T-helper 1 cell treated with Interleukin-12 subunit alpha and Interleukin-12 subunit beta and Interleukin-4 antibody, amounts not matched to agents 30 ng/mL and 1 ng/mL, for 36 hours (primary cell): ENCODE results near the gene U2AF1. TPM values are rescaled to one million over a fixed set of nuclear protein-coding genes. Genes with fewer than 3 reads are reported as not detected.

Experiments
- total RNA-seq: library from RNA; stranded (reverse); gene quantifications from 2 replicates; pipeline ENCODE4 v1.2.3, GENCODE V29; 2022

The U2AF1 gene
- total RNA-seq, 1 donor from 2014 or later = 5.5 TPM

Other genes with a start within 250 kb of the U2AF1 start
- 36.7 and 38.4 TPM in 2 replicates for gene WDR4, start 228.0 kb downstream of the U2AF1 start, total RNA-seq
- gene NDUFV3, start 214.3 kb downstream of the U2AF1 start, total RNA-seq = 31.3 and 33.9 TPM in 2 replicates
- 0.54 and 0.59 TPM in 2 replicates for gene ERVH48-1, start 181.9 kb downstream of the U2AF1 start, total RNA-seq
- 30.6 and 32.0 TPM in 2 replicates for gene PKNOX1, start 133.0 kb downstream of the U2AF1 start, total RNA-seq
- 22.4 and 22.5 TPM in 2 replicates for gene CBS, start 31.7 kb downstream of the U2AF1 start, total RNA-seq
- not detected in 2 replicates for gene CRYAA, start 61.4 kb upstream of the U2AF1 start, total RNA-seq